ENCODE data around the gene PHRF1.
A peak's percentile ranks its signal among the peaks of the same experiment; 100 is the strongest.

PHRF1 gene

DNA sequence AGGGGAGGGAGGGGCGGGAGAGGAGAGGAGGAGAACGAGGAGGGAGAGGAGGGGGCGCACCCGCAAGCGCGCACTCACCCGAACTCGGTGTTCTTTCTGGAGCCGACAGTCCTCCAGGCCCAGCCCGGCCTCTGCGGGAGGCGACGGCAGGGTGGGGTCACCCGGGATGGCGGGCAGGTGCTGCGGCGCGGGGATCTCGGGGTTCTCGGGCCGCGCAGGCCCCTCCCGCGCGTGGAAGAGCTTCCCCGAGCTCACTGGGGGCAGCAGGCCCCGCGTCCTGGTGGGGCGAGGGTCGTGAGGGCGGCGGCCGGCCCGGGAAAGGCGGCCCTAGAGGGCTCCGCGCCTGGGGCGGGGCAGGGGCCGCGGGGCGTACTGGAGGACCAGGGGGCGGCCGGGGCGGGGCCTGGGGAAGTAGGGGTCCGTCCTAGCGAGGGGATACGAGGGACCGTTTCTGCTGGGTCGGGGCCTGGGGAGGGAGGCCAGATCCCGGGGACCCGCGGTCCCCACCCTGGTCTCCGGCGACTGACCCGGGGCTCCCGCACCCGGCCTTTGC is 21.0 kb upstream of the PHRF1 start:
- H3K4me3 ChIP-seq (ENCODE audit: low read depth, low read length), result peak overlapping the region; percentile 40
- TF ChIP-seq, protein P1, sequence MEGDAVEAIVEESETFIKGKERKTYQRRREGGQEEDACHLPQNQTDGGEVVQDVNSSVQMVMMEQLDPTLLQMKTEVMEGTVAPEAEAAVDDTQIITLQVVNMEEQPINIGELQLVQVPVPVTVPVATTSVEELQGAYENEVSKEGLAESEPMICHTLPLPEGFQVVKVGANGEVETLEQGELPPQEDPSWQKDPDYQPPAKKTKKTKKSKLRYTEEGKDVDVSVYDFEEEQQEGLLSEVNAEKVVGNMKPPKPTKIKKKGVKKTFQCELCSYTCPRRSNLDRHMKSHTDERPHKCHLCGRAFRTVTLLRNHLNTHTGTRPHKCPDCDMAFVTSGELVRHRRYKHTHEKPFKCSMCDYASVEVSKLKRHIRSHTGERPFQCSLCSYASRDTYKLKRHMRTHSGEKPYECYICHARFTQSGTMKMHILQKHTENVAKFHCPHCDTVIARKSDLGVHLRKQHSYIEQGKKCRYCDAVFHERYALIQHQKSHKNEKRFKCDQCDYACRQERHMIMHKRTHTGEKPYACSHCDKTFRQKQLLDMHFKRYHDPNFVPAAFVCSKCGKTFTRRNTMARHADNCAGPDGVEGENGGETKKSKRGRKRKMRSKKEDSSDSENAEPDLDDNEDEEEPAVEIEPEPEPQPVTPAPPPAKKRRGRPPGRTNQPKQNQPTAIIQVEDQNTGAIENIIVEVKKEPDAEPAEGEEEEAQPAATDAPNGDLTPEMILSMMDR (IDR thresholded peaks at IDR 0.05; ENCODE audit: control insufficient read depth, extremely low read depth, insufficient read depth), result no peak
- DNase-seq (ENCODE audit: low read depth), result no peak

DNA sequence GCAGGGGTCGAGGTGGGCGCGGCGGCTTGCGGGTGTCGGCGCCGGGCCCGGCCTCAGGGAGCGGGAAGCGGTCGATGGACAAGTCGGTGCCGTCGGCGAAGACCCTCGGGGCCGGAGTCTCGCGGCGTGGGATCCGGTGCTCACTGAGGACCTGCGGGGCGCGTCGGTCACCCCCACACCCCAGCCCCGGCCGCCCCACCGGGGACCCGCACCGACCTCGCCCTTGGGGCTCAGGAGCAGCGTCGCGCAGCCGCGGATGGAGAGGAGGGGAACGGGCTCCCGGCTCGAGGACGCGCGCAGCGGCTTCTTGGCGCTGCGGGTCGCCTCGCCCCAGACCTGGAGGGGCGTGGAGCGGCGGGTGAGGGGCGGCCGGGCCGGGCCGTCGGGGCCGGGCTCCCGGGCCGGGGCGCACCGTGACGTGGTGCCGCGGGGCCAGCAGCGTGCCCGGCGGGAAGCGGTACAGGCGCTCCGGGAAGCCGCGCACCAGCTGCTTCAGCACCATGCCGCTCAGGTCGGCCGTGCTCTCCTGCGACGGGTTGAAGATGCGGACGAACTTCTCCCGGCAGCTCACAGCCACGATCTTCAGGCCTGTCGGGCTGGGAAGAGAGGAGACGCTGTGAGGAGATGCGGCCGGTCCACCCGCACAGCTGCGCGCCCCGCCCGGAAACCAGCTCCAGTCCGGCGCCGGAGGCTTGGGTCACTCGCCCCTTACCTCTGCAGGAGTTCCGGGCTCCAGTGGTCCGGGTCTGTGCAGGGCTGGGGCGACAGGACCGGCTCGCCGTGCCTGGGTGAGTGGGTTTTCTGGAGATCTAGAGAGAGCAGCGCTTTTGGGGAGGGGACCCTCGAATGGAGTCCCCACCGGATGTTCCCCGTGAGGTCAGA is 20.2 kb upstream of the PHRF1 start:
- H3K4me3 ChIP-seq (ENCODE audit: low read depth, low read length), result no peak overlapping the region
- TF ChIP-seq, protein P1 (IDR thresholded peaks at IDR 0.05; ENCODE audit: control insufficient read depth, extremely low read depth, insufficient read depth), result no peak

DNA sequence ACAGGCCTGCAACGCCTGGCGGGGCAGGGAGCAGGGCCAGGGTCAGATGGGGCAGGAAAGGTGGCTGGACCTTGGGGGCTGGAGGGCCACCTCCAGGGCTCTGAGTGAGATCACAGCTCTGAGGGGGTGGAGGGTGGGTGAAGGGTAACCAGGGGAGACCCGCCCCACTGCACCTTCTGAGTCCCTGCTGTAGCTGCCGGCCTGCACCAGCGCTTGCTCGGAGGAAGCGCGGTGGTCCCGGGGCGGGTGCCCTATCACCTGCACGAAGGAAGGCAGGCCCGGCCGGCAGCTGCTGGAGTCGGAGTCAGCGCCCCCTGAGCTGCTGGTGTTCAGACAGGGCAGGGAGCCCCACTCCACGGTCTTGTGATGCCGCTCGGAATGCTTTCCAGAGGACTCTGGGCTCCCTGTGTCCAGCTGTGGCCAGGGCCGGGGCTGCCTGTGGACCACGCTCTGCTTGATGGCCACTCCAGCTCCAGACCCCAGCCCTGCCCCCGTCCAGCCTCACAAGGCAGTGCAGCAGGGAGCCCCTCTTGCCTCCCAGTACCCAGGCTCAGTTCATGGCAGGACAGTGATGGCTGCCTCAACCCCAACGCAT is 19.5 kb upstream of the PHRF1 start:
- TF ChIP-seq, protein P1 (IDR thresholded peaks at IDR 0.05; ENCODE audit: control insufficient read depth, extremely low read depth, insufficient read depth), result no peak
- no peak for DNase-seq (ENCODE audit: low read depth)
- H3K4me3 ChIP-seq (ENCODE audit: low read depth, low read length), result no peak overlapping the region

More for the DNA sequence above, 20.2 kb upstream of the PHRF1 start:
- DNase-seq (ENCODE audit: low read depth), result no peak

DNA sequence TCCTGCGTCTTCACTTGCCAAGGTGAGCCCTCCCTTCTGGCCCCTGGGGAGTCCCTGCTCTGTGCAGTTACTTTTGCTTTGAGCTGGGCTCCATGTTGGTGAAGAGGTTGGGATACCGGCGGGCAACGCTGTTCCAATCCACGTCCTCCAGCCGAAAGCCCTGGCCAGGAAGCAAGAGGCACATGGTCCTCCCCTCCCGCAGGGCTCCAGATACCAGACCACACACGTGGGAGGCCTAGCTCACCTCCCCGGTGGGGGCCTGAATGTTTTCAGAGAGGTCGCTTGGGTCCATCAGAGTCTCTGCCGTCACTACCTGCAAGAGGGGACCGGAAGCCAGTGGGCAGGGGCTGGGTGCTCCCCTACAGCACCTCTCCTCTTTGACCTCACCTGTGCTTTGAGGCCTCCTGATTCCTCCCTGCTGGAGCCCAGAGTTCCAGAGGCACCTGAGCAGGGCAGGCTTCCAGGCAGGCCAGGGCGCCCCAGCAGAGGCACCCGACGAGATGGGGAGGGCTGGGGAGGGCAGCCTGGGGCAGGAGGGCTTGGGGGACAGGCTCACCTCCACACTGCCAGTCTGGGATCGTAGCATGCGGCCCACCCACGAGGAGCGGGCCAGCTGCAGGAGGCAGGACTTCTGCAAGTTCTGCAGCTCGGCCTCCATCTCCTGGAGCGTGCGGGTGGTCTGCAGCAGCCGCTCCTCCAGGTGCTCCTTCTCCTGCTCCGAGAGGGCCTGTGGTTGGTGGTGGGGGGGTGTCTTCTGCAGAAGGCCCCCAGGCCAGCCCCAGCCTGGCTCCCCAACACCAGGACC is 18.7 kb upstream of the PHRF1 start:
- TF ChIP-seq, protein P1 (IDR thresholded peaks at IDR 0.05; ENCODE audit: control insufficient read depth, extremely low read depth, insufficient read depth), result no peak
- no peak overlapping the region for H3K4me3 ChIP-seq (ENCODE audit: low read depth, low read length)
- no peak for DNase-seq (ENCODE audit: low read depth)

DNA sequence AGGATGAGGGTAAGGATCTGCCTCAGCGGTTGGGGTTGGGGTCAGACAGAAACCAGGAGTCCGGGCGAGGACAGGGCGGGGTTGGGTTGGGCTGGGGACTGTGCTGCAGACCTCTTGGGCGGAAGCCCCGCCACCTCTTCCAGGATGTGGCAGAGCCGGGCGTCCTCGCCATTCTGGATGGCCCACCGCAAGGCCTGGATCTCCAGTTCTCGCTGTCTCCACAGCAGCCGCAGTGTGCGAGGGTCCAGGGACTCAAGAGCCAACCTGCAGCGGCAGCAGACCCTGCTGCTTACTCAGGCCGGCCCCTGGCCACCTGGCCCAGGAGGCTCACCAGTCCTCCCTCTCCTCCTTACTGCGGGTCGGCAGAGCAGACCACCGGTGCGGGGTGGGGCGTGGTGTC is 17.8 kb upstream of the PHRF1 start:
- DNase-seq (ENCODE audit: low read depth), result no peak
- TF ChIP-seq, protein P1 (IDR thresholded peaks at IDR 0.05; ENCODE audit: control insufficient read depth, extremely low read depth, insufficient read depth), result no peak
- no peak overlapping the region for H3K4me3 ChIP-seq (ENCODE audit: low read depth, low read length)

DNA sequence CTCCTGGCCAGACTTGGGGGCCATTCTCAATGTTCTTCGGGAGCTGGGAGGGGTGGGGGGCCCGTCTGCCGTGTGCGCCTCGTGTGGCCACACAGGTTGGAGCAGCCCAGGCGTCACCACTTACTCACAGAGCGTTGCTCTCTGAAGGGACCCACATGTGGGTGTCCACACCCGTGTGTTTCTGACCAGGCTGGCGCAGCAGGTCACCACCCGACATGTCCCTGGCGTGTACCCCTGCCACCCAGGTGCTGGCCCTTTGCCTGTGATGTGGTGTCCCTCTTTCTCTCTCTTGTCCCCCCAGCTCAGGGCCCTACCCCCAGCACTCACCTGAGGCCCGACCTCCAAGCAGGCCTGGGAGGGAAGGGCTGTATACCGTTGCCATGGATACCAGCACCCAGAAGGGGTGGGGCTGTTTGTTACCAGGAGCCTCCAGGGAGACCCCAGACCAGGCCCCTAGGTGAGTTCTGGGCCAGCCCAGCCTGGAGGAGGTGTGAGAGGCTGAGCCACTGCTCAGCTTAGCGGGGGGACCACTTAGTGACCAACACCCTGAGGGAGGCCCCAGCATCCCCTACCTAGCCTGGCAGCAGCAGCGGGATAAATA is 17.1 kb upstream of the PHRF1 start:
- TF ChIP-seq, protein P1 (IDR thresholded peaks at IDR 0.05; ENCODE audit: control insufficient read depth, extremely low read depth, insufficient read depth), result no peak
- no peak for DNase-seq (ENCODE audit: low read depth)
- no peak overlapping the region for H3K4me3 ChIP-seq (ENCODE audit: low read depth, low read length)
